ENCODE data around the gene BCL3.

BCL3 gene

GRCh38 chr19:44742330-44743061 is 6.0 kb upstream of the BCL3 start:
- no peak for DNase-seq

DNA sequence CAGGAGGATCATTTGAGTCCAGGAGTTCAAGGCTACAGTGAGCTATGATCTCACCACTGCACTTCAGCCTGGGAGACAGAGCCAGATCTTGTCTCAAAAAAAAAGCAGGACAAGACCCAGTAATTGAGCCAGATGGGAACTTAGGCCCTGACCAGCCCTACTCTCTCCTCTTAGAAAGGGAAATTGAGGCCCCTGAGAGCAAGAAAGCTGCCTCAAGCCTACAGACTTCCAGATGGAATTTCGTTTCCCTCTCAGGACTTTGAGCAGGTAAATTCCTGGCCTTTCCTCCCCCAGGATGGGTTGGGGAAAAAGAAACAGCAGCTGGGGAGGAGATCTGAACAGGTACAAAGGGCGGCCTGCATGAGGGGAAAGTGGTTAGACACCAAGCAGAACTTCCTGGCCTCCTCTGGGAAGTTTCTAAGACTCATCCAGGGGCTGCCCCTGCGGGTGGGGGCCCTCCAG is 3.6 kb upstream of the BCL3 start:
- no peak for DNase-seq

GRCh38 chr19:44745341-44745831 is 3.1 kb upstream of the BCL3 start:
- DNase-seq, result no peak

GRCh38 chr19:44745887-44746600 is 2.5 kb upstream of the BCL3 start:
- DNase-seq, result no peak

DNA sequence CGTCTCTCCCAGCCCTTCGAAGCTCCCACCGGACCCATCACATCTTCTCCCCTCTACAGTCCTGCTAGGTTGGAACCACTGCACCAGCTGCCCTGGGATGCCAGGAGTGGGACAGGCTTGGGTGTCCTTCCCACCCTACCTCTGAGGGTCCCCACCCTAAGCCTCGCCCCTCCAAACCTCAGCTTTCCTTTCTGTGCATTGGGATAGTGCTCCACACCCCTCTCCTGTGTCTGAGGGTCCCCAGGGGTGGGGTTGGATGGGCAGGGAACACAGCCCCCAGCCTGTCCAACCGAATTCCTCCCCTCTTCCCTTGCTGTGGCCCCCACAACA is 1.9 kb upstream of the BCL3 start:
- DNase-seq, result no peak

GRCh38 chr19:44746946-44747738 is 1.4 kb upstream of the BCL3 start:
- DNase-seq, result peak; percentile 96

GRCh38 chr19:44747739-44748425 is 626 bp upstream of the BCL3 start:
- DNase-seq, result peak; percentile 48

GRCh38 chr19:44749292-44749691 is 784 bp downstream of the BCL3 start:
- DNase-seq, result no peak

DNA sequence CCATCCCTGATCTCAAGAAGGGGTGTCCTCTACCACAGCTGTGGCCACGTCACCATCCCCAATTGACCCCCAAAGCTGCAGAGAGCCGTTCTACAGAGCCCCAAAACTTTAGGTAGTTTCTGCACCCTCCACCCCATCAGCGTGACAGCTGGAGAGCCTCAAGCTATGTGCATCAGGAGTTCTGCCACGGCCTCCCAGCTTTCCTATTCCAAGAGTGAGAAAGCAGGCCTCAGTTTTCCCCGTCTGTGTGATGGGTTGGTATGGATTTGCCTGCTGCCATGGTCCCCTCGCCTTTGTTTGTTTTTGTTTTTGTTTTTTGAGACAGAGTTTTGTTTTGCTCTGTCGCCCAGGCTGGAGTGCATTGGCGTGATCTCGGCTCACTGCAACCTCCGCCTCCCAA is 1.5 kb downstream of the BCL3 start:
- no peak for DNase-seq

DNA sequence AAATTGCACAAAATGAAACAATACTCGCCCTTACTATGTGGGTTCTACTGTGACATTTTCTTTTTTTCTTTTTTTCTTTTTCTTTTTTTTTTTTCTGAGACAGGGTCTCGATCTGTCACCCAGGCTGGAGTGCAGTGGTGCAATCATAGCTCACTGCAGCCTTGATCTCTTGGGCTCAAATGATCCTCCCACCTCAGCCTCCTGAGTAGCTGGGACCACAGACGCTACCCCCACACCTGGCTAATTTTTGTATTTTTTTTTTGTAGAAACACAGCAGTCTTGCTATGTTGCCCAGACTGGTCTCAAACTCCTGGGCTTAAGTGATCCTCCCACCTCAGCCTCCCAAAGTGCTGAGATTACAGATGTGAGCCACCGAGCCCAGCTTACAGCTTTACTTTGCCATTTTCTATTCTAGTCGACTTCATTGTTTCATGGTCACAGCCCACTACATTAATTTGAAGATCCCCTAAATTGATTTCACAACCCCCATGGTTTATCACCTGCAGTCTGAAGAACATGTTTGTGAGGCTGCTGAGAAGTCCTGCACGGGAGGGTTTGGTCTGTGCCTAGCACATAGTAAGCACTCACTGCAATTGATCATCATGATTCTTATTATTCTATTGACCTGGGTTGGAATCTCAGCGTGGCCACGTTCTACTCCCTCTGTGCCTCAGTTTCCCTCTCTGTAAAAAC is 3.8 kb downstream of the BCL3 start:
- DNase-seq, result no peak

DNA sequence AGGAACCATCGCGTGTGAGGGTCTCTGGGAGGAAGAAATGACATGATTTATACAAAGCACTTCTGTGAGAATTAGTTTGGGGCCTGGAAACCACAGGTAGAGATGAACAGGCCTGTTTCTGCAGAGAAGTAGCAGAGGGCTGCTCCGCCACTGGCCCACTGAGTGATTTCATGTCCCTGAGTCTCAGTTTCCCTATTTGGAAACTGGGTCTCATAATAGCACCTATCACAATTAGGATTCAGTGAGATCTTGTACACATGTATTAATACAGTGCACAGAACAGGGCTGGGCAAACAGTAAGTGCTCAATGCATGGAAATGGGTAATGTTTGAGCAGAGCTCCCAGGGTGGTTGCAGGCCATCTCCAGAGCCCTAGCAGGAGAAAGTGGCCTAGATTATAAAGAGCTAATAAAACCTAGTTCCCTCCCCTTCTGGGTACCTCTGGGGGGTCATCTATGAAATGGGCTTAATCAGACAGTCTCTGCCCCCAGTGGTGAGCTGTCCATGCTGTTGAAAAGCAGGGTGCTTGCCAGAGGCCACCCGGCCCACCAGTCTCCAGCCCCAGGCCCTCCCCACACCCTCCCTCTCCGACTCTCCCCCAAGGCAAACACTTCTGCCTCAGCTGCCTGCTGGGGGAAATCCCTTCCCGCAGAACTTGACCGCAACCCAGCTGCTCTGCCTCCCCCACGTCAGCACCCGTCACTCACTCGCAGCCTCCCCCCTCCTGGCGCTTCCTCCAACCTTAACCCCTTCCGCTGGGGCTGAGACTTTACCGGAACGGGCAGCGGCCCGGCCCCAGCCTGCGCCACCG is 4.5 kb downstream of the BCL3 start:
- DNase-seq, result peak; percentile 92

GRCh38 chr19:44753626-44753931 is 5.1 kb downstream of the BCL3 start:
- no peak for DNase-seq

- DNase-seq, result peak; percentile 67
Observed at GRCh38 chr19:44753932-44754749, 5.6 kb downstream of the BCL3 start.

GRCh38 chr19:44754750-44755080 is 6.2 kb downstream of the BCL3 start:
- no peak for DNase-seq

DNA sequence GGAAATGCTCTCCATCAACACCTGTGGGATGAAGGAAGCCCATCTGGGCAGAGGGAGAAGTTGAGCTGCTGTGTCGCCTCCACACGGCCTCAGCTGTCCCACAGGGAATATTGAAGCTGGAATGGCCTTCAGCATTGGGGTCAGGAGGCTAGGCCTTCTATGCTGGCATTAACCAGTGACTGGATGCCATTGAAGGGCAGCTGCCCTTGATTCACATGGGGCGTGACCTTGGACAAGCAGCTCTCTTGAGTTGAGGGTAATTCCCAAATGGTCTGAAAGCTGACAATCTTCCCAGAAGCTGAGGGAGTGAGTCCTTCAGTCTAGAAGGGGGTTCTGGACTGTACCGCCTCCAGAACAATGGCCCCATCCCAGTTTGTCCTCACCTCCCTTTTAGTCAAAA is 6.7 kb downstream of the BCL3 start:
- no peak for DNase-seq

GRCh38 chr19:44756089-44756562 is 7.6 kb downstream of the BCL3 start:
- DNase-seq, result no peak

GRCh38 chr19:44757057-44757734 is 8.7 kb downstream of the BCL3 start:
- DNase-seq, result no peak

DNA sequence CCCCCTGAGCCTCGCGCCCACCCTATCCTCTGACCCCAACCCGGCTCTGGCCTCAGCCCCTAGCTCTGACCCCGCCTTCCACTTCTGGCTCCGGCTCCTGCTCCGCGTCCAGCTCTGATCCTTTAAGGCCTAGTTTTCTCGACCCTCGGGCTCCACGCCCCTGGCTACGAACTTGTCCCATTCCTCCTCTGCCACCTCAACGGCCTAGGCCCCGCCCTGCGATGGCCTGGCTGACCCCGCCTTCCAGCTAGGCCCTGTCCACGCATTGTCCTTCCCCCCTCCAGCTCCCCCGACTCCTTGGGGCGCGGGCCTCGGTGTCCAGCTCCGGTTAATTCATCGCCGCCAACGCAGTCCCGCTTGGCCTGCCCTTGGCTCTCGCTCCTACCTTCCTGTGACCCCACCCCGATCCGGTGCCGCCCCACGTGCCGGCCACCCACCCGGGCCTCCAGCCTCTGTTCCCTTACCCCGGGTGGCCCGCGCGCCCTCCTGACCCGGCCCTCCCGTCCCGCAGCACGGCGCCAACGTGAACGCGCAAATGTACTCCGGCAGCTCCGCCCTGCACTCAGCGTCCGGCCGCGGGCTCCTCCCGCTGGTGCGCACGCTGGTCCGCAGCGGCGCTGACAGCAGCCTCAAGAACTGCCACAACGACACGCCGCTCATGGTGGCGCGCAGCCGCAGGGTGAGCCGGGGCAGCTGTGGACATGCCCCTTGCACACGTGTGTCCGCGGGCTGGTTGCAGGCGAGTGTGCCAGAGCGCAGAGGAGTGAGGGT is 9.4 kb downstream of the BCL3 start:
- no peak for DNase-seq

GRCh38 chr19:44758596-44758995 is 10.1 kb downstream of the BCL3 start:
- DNase-seq, result no peak

Data from CD4-positive, alpha-beta T cell treated with Interleukin-17A for 4 hours (primary cell).